HG02885 (cell line): ENCODE data around the gene LRRK1.

Source experiments
- ATAC-seq: cut with Tn5 transposase; IDR thresholded peaks from one replicate; pipeline ENCODE4 v1.9.1; 2021; ENCODE audit warnings: mild to moderate bottlenecking; ENCODE audit not compliant: unreplicated experiment, poor library complexity

Gene LRRK1

GRCh38 chr15:100966997-100967396 lies 47.8 kb downstream of the LRRK1 start:
- ATAC-seq = no peak

GRCh38 chr15:100968050-100968966 lies 49.2 kb downstream of the LRRK1 start:
- ATAC-seq = peak; percentile 78

- no peak for ATAC-seq
Measured at GRCh38 chr15:100972975-100973350, 53.8 kb downstream of the LRRK1 start.

- no peak for ATAC-seq
Measured at GRCh38 chr15:100973351-100974111, 54.4 kb downstream of the LRRK1 start.

GRCh38 chr15:100975043-100975442 lies 55.9 kb downstream of the LRRK1 start:
- no peak for ATAC-seq

GRCh38 chr15:100980410-100981046 lies 61.4 kb downstream of the LRRK1 start:
- no peak for ATAC-seq

GRCh38 chr15:100981086-100981485 lies 61.9 kb downstream of the LRRK1 start:
- ATAC-seq = no peak

- no peak for ATAC-seq
Measured at GRCh38 chr15:100983221-100983620, 64.1 kb downstream of the LRRK1 start.

GRCh38 chr15:100985401-100985800 lies 66.2 kb downstream of the LRRK1 start:
- ATAC-seq = no peak

- no peak for ATAC-seq
Measured at GRCh38 chr15:100986158-100986896, 67.2 kb downstream of the LRRK1 start.

GRCh38 chr15:100987143-100987542 lies 68.0 kb downstream of the LRRK1 start:
- no peak for ATAC-seq

- no peak for ATAC-seq
Measured at GRCh38 chr15:100988297-100988696, 69.1 kb downstream of the LRRK1 start.

GRCh38 chr15:100988857-100989256 lies 69.7 kb downstream of the LRRK1 start:
- ATAC-seq = no peak

- ATAC-seq = no peak
Measured at GRCh38 chr15:100994597-100995446, 75.7 kb downstream of the LRRK1 start.

GRCh38 chr15:100995471-100996430 lies 76.6 kb downstream of the LRRK1 start:
- ATAC-seq = no peak

GRCh38 chr15:100997442-100997841 lies 78.3 kb downstream of the LRRK1 start:
- no peak for ATAC-seq

GRCh38 chr15:100998630-100999029 lies 79.5 kb downstream of the LRRK1 start:
- no peak for ATAC-seq

GRCh38 chr15:100999369-100999768 lies 80.2 kb downstream of the LRRK1 start:
- no peak for ATAC-seq
